ENCODE measurements around the gene TCP11.

Gene TCP11

GRCh38 chr6:35170891-35171290 lies 29.8 kb upstream of the TCP11 start:
- DNase-seq = no peak

GRCh38 chr6:35170166-35170565 lies 29.0 kb upstream of the TCP11 start:
- DNase-seq = no peak

GRCh38 chr6:35168461-35168861 lies 27.3 kb upstream of the TCP11 start:
- no peak for DNase-seq

DNA sequence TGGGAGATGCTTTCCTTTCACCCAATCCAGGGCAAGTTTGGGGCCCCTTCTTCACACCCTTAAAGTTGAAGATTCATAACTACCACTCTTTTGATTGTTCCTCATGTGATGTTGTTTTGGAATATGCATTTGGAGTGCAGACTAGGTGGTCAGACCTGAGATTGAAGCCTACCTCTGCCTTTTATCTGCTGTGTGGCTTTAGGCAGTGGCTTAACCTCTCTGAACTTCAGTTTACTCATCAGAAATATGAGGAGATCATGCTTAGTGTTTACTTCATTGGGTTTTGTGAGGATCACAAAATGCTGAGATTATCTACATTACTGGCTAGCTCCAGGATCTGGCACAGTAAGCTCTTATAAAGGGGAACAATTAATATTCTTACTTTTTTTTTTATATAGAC lies 26.4 kb upstream of the TCP11 start:
- DNase-seq = no peak

- DNase-seq = no peak
Measured at GRCh38 chr6:35166520-35166919, 25.4 kb upstream of the TCP11 start.

DNA sequence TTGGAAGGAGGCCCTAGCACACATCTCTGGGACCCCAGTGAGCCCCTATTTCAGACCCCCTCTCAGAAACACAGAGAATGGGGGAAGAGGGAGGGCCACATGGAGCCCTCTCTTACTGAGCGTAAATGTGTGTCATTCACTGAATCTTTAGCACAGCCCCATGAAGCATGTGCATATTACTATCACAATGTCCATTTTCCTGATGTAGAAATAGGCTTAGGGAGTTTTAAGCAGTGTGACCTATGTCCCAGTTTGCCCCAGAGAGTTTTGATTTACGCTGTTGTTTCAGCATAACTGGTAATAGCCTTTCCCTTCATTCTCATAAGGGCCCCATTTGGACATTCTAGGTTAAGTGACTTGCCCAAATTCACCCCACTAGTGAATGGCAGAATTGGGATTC lies 25.0 kb upstream of the TCP11 start:
- no peak for DNase-seq

DNA sequence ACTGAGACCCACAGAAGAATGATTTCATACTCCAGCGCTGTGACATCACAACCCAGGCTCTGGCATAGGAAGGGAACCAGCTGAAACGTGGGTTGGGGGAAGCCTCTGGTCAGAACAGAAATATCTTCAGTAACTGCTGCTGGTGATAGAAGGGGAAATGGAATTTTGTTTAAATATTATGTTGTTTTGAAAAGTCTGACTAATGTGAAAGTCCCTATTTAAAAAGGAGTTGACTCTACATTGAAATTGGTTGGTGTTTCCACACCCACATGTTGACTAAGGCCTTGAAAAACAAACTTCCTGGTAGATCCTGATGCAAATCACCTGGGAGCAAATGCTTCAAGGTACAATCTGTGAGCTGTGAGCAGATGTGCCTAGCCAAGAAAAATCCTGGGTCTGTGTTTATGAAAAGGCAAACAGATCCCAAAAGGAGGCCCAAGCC lies 24.5 kb upstream of the TCP11 start:
- DNase-seq = no peak

DNA sequence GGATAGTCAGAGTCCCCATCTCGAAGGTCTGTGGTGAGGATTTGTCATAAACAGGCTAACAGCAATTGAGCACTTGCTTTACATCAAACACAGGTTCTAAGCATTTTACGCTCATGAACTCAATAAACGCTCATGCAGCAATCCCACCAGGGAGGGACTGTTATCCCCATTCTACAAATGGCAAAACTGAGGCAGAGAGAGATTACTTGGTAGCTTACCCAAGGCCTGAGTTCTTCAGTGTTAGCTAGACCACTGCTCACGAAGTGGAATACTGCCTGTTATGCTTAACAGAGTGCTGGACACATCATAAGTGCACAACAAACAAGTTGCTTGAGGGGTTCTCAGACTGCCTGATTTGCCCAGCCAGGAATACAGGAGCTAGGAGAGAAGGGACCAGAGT lies 23.7 kb upstream of the TCP11 start:
- DNase-seq = no peak

DNA sequence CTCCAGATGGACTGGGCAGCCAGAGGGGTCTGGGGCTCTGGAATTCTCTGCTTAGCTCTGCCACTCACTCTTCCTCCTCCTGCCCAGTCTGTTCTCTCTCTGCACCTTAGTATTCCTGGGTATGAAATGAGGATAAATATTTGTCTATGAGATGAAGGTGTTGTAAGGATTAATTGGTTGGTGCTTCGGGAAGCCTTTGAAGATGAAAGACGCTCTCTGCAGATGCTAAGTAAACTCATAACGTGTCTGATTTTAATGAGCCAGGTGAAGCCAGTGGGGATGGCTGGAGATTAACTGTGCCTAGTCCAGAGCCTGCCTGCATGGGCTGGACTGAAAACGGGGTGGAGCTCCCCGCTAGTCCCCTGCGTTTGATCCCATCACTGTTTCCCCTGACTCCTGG lies 23.1 kb upstream of the TCP11 start:
- DNase-seq = no peak

- DNase-seq = no peak
Measured at GRCh38 chr6:35163836-35164235, 22.7 kb upstream of the TCP11 start.

- DNase-seq = no peak
Measured at GRCh38 chr6:35161776-35162607, 20.9 kb upstream of the TCP11 start.

GRCh38 chr6:35161266-35161665 lies 20.1 kb upstream of the TCP11 start:
- peak; percentile 59 for DNase-seq

- no peak for DNase-seq
Measured at GRCh38 chr6:35160642-35161041, 19.5 kb upstream of the TCP11 start.

GRCh38 chr6:35158520-35158919 lies 17.4 kb upstream of the TCP11 start:
- no peak for DNase-seq

DNA sequence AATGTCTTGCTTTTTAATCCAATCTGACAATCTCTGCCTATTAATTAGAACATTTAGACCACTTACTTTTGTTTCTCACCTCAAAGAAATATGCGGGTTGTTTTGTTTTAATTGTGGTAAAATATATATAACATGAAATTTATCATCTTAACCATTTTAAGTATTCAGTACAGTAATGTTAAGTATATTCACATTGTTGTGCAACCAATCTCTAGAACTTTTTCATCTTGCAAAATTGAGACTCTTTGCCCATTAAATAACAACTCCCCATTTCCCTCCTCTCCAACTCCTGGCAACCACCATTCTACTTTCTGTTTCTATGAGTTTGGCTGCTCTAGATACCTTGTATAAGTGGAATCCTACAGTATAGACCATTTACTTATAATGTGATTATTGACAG lies 13.8 kb upstream of the TCP11 start:
- no peak for DNase-seq

- no peak for DNase-seq
Measured at GRCh38 chr6:35154262-35154661, 13.1 kb upstream of the TCP11 start.

DNA sequence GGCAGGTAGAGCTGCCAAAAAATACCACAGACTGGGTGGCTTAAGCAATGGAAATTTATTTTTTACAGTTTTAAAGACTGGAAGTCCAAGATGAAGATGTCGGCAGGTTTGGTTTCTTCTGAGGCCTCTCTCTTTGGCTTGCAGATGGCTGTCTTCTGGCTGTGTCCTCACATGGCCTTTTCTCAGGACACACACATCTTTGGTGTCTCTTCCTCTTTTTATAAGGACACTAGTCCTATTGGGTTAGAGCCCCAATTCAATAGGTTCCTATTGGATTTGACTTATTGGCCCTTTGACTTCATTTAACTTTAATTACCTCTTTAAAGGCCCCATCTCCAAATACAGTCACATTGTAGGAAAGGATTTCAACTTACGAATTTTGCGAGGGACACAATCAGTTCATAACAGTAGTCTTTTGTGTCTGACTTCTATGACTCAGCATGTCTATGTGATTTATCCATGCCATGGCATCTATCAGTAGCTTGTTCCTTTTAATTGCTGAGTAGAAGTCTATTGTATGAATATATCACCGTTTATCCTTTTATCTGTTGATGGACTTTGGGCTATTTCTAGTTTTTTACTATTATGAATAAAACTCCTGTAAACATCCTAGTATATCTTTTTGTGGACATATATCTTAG lies 11.0 kb upstream of the TCP11 start:
- DNase-seq = no peak

DNA sequence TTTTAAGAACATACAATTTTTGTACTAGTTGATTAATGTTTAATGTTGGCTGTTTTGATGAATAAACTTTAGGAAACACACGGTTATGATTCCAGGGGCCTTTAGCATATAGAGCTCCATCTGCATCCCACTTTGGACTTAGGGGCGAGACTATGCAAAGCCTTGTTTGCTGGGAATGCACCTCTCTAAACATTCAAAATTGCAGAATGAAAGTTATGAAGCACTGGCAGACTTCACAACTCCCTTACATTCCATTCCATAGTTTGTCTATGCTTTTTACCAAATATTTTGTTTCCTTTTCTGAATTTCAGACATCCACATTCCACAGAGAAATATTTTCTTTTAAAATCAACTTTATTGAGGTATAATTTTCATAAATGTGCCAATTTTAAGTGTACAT lies 10.3 kb upstream of the TCP11 start:
- DNase-seq = no peak

- no peak for DNase-seq
Measured at GRCh38 chr6:35149891-35150566, 8.9 kb upstream of the TCP11 start.

DNA sequence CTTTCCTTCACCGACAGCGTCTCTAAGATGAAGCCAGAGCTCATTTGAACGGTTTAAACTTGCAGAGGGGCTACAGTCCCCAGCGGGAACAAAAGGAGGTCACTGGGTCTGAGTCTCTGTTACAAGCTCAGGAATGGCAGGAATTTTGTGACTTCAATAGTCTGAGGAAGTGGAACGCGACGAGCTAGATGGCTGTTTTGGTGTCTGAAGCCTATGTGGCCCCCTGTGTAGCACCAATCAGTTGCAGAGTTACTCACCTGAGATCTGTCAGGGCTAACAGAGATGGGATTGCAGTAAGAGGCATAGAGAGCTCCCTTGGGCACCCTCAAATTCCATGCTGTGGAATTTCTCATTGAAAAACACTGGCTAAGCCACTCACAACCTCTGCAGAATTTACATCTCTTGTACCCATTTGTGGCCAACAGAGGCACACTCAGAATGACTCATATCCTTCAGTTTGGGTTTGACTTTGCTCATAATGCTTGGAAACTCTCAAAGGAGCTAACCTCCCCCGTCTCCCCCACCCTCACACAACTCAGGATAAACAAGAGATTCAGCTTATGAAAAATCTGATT lies 7.1 kb upstream of the TCP11 start:
- DNase-seq = no peak

- no peak for DNase-seq
Measured at GRCh38 chr6:35147486-35147885, 6.3 kb upstream of the TCP11 start.

- DNase-seq = no peak
Measured at GRCh38 chr6:35147026-35147425, 5.9 kb upstream of the TCP11 start.

GRCh38 chr6:35146453-35146852 lies 5.3 kb upstream of the TCP11 start:
- peak; percentile 8 for DNase-seq

DNA sequence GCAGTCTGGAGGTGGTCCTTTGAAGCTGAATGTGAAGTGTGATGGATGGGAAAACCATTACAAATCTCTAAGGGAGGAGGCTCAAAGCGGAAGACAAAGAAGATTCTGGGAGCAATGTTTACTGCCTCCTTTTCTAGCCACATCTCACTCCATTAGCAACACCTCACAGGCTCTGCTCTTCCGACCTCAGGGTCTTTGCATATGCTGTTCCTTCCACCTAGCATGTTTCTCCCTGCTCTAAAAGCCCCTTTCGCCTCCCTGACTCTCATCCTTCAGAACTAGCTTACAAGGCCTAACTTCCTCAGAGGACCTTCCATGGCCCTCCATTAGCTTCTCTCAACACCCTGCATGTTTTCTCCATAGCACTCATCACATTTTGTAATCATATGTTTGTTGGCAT lies 4.6 kb upstream of the TCP11 start:
- no peak for DNase-seq

Data from NCI-H2171 (cell line).